GM21529 (cell line): ENCODE measurements around the gene SLC35F3.
"Not testable (repeated sequence)": the region's sequence is repeated elsewhere in the genome, so short reads cannot be mapped to it uniquely, and the experiment has no call there.

ENCODE experiments used
- ATAC-seq: cut with Tn5 transposase; IDR thresholded peaks from one replicate; pipeline ENCODE4 v1.9.1; 2021; ENCODE audit not compliant: unreplicated experiment

SLC35F3 gene

DNA sequence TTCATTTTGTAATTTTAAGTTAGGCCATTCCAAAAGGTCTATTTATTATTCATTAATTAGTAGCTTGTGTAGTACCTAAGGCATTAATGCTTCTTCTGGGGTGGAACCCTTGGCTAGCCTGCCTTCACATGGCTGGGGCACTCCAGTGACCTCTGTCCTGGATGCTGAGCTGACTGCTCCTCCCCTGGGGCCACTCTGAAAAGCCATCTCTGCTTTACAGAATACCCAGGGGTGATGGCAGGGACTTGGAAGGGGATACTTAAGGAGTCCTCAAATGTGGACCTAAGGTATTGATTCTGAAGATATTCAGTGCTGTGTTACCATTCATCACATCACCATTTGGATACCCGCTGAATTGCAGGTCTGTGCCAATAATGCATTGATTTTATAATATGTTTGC lies 281.0 kb downstream of the SLC35F3 start:
- ATAC-seq = no peak

DNA sequence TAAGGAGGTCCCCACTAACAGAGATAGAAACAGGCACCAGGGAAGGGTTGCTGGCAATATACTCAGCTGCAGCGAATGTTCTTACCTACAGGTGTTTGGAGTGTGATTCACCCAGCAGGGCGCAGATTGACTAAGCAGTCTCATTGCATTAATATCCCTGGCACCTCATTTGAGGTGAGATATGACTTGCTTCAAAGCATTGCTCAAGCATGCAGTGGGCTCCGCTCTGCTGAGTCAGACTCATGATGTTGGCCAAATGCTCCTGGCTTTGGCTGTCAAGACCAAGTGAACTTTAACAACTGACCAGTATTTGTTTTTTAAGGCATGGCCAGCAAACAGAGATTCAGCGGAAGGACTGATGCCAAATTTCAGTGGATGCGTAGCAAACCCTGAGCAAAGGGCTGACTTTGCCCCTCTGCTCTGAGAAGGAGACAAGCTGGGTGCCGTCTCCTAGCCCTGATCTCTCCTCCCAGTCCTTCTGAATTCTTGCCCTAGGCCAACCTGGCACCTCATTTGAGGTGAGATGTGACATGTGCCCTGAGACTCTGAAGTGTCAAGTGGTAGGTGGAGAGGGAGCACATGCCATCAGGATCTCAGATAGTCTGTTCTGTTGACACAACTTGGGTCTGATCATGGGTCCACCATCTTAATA lies 281.7 kb downstream of the SLC35F3 start:
- ATAC-seq = peak; percentile 49

DNA sequence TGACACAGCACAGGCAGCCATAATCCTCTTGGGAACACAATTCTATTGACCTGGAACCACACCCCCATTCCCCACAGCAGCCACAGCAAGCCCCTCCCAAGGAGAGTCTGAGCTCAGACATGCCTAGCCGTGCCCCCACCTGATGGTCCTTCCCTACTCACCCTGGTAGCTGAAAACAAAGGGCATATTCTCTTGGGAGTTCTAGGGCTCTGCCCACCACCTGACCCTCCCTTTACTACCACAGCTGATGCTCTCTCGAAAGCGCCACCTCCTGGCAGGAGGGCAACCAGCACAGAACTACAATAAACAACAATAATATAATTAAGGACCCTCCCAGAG lies 283.9 kb downstream of the SLC35F3 start:
- ATAC-seq = no peak

- ATAC-seq = no peak
Observed at GRCh38 chr1:234197839-234198238, 293.4 kb downstream of the SLC35F3 start.

- ATAC-seq = no peak
Observed at GRCh38 chr1:234199476-234200127, 295.1 kb downstream of the SLC35F3 start.

DNA sequence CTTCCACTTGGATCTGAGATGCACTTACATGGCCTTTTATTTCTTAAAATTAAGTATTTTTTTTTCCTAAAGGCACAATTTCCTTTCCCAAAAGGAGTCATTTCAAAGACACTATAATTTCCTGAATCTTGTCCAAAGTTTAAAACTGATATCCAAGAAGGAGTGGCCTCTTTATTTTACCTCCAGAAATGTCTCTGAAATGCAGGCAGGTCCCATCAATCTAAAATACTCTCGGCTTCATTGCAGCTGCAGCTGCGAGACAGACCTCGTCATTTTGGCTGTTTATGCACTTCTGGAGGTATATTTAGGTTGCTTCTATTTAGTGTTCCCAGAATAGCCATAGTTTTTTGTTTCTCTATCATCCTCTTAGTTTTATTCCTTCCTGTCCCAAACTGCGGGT lies 296.1 kb downstream of the SLC35F3 start:
- no peak for ATAC-seq

DNA sequence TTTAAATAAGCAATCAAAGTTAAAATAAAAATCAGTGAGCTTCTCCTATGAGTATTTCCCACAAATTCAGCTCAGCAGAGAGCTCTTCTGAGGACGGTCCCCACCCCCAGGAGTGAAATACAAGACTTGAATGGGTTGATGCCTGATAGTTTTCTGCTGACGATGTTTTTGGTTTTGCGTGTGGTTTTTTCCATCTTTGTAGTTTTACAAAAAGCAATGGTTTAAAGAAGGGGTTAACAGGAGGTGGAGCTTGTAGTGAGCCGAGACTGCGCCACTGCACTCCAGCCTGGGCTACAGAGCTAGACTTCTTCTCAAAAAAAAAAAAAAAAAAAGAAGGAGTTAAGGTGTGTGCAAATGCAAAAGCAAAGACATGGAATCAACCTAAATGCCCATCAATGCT lies 297.1 kb downstream of the SLC35F3 start:
- no peak for ATAC-seq

- no peak for ATAC-seq
Observed at GRCh38 chr1:234205966-234206365, 301.5 kb downstream of the SLC35F3 start.

- no peak for ATAC-seq
Observed at GRCh38 chr1:234206651-234207284, 302.3 kb downstream of the SLC35F3 start.

- no peak for ATAC-seq
Observed at GRCh38 chr1:234208351-234208750, 303.9 kb downstream of the SLC35F3 start.

- ATAC-seq = no peak
Observed at GRCh38 chr1:234208791-234209190, 304.3 kb downstream of the SLC35F3 start.

DNA sequence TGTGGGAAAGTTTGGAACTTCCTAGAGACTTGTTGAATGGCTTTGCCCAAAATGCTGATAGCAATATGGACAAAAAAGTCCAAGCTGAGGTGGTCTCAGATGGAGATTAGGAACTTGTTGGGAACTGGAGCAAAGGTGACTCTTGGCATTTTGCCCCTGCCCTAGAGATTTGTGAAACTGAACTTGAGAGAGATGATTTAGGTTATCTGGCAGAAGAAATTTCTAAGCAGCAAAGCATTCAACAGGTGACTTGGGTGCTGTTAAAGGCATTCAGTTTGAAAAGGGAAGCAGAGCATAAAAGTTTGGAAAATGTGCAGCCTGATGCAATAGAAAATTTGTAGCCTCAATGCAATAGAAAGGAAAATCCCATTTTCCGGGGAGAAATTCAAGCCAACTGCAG lies 306.0 kb downstream of the SLC35F3 start:
- ATAC-seq = not testable (repeated sequence)

DNA sequence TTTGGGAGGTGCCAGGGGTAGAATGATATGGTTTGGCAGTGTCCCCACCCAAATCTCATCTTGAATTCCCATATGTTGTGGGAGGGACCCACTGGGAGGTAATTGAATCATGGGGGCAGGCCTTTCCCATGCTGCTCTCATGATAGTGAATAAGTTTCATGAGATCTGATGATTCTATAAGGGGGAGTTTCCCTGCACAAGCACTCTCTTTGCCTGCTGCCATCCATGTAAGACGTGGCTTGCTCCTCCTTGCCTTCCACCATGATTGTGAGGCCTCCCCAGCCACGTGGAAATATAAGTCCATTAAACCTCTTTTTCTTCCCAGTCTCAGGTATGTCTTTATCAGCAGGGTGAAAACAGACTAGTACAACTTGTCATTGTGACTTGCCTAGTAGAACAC lies 307.4 kb downstream of the SLC35F3 start:
- not testable (repeated sequence) for ATAC-seq

DNA sequence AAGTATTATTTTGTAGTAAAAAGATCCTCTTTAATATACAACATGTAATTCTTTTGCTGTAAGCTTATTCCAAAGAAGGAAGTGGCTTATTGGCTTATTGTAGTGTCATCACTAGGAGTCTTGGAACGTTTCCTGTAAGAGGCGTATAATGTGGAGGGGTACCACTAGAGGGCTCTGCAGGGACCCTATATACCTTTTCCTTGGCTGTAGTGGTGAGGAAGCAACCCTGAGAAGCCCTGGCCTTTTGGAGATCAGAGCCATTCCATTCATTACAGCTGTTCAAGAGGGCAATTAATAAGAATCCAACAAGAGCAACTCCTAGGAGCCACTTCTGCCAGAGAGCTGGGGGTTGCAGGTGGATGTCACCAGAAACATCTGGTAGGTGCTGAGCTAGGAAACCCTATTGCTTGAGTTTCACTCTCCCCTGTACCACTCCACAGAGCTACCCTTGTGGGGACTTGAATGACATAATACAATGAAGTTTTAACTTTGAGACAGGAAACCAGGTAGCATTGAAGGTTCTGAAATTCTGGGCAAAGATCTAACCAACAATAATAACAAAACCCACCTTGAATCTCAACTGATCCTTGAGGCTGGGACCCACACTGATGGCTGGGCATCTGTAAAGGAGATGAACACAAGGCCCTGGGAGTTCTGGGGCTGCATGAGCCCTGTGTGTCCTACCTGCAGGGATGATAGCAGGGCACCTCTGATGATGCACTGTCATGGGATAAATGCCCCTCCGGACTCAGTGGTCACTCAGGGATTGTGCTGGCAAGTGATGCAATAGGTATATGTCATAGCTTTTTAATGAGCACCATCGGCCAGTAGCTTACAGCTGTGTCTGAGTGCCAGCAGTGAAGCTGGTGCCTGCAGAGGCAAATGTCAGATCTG lies 308.5 kb downstream of the SLC35F3 start:
- peak; percentile 49 for ATAC-seq

GRCh38 chr1:234213658-234214128 lies 309.2 kb downstream of the SLC35F3 start:
- ATAC-seq = no peak

- peak; percentile 46 for ATAC-seq
Observed at GRCh38 chr1:234214129-234214910, 309.8 kb downstream of the SLC35F3 start.

- no peak for ATAC-seq
Observed at GRCh38 chr1:234214911-234215892, 310.7 kb downstream of the SLC35F3 start.

GRCh38 chr1:234216116-234216703 lies 311.7 kb downstream of the SLC35F3 start:
- no peak for ATAC-seq

GRCh38 chr1:234217316-234217840 lies 312.9 kb downstream of the SLC35F3 start:
- no peak for ATAC-seq
